PC-9 (cell line): ENCODE measurements around the gene SURF4.

Experiments
- CTCF ChIP-seq: fragments of 200-600 bp; sonication (generic); conservative IDR thresholded peaks from 2 replicates; pipeline ENCODE4 v1.6.1; 2017; ENCODE audit warnings: mixed run types, antibody characterized with exemption, mild to moderate bottlenecking, moderate library complexity
- EZH2 ChIP-seq: fragments of 200-600 bp; sonication (generic); IDR thresholded peaks from 2 replicates; pipeline ENCODE4 v1.8.0; 2017; ENCODE audit warnings: antibody characterized with exemption, low read depth

- TF ChIP-seq EZH2, result no peak
- TF ChIP-seq CTCF, result no peak
Measured at GRCh38 chr9:133360400-133361393, 15.2 kb downstream of the SURF4 start.
